HG03039 (cell line): ENCODE results near the gene PCDH1.
A peak's percentile ranks its signal among the peaks of the same experiment; 100 is the strongest.
"Not testable (repeated sequence)": the region's sequence is repeated elsewhere in the genome, so short reads cannot be mapped to it uniquely, and the experiment has no call there.

Experiments
- ATAC-seq: cut with Tn5 transposase; IDR thresholded peaks from one replicate; pipeline ENCODE4 v1.9.1; 2021; ENCODE audit warnings: mild to moderate bottlenecking, moderate library complexity; ENCODE audit not compliant: unreplicated experiment

The PCDH1 gene

DNA sequence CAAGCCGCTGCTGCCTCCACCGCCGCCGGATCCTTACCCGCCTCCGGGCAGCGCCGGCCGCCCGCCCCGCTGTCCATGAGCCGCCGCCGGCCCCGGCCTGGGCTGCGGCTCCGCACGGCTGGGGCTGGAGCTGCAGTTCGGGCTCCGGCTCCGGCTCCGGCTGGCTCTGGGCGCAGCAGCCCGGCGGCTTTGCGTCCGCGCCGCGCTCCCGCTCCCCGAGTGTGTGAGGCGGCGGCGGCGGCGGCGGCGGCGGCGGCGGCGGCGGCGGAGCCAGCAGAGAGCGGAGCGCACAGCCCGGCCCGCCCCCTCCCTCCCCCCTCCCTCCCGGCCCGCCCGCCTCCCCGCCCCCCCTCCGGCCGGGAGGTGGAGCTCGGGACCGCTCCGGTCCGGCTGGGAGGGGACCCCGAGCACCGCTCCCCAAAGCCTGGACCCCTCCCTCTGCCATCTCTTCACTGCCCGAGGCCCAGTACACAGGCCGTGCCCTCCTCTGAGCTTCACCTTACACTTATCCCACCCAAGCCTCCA is at the start of gene PCDH1:
PCDH1 (minus strand) TSS at position 225 of the 525 bp plus-strand sequence; CDS start at position 77, 148 bp downstream.
- no peak for ATAC-seq

DNA sequence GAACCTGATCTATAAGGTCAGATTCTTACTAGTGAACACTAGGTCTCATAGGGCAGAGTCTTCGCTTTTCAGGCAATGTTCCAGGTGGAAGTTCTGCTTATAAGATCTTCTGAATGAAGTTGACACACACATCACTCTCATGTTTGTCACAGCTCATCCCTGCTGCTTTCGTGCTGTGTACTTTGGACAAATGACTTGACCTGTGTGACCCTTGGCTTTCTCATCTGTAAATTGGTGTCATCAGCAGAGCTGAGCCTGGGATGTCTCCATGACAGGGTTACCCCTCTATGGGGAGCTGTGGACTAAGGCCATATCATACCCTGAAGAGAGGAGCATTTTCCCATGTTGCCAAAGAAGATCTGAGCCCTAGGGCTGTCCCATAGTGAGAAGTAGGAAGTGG is 48.2 kb upstream of the PCDH1 start:
- ATAC-seq = no peak

DNA sequence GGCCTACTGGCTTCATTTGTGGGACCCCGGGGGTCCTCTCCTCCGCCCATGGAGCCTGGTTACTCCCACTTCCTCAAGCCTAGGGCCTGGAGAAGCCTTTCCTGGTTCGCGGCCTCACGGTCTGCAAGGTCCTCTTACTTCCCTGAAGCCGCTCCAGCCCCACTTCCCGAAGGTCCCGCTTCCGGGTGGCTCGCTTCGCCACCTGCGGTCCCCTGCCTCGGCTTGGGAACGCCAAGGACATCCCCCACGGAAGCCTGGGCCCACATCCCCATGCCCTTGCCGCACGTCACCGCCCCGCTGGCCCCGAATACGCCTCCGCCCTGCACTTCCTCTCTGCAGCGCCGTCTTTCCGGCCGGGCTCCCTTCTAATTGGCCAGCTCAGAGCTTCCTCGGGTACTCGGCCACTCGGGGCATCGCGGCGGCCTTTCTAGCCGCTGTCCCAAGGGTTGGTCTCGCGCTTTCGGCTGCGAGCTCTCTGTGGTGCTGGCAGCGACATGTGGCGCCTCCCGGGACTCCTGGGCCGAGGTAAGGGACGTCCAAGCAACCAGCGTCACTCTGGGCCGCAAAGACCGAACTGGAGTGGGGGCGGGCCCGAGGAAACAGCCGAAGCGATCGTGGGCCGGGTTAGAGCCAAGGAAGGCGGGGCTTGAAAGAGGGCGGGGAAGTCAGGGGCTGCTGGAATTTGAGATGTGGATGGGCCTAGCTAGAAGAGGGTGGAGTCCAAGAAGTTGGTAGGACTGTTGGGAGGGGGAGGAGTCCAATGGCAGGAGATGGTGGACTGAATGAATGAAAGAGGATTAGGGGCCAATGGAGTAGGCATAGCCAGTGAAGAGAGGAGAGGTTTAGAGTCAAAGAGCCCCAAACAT is 45.5 kb upstream of the PCDH1 start, which contains the start of gene DELE1:
DELE1 (plus strand) TSS at position 424 of the 866 bp plus-strand sequence; CDS start at position 495, 71 bp downstream.
- peak; percentile 96 for ATAC-seq

DNA sequence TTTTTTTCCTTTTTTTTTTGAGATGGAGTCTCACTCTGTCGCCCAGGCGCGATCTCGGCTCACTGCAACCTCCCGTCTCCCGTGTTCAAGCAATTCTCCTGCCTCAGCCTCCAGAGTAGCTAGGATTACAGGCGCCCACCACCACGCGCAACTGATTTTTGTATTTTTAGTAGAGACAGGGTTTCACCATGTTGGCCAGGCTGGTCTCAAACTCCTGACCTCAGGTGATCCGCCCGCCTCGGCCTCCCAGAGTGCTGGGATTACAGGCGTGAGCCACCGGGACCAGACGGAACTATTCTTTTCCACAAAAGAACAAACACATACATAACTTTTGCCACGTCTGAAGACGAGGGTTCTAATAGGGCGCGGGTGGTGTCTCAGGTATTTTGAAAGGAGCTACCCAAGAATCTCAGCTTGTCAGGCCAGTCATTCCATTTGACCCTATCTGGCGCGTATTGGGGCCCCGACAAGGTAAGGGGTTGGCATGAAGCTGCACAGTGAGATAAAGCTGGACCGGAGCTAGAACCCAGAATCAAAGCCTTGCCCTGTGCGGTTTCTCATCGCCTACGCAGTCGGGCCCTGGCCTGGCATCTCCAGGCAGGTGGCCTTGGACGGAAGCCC is 44.7 kb upstream of the PCDH1 start:
- ATAC-seq = not testable (repeated sequence)

DNA sequence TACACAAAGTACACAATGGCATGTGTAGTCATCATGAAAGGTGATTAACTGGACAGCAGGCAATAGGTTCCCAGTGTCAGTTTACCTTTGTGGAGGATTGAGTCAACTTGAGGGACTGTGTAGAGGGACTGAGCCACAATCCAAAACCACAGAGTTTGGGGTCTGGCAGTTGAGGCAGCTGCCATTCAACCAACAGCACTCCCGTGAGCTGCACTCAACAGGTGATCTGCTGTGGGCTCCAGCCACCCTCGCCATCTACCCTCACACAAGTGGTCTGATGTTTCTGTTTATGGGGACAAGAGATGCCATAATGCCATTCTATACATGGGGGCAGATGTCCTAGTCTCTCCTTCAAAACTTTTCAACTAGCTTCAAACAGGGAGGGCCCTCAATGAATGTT is 42.6 kb upstream of the PCDH1 start:
- no peak for ATAC-seq

DNA sequence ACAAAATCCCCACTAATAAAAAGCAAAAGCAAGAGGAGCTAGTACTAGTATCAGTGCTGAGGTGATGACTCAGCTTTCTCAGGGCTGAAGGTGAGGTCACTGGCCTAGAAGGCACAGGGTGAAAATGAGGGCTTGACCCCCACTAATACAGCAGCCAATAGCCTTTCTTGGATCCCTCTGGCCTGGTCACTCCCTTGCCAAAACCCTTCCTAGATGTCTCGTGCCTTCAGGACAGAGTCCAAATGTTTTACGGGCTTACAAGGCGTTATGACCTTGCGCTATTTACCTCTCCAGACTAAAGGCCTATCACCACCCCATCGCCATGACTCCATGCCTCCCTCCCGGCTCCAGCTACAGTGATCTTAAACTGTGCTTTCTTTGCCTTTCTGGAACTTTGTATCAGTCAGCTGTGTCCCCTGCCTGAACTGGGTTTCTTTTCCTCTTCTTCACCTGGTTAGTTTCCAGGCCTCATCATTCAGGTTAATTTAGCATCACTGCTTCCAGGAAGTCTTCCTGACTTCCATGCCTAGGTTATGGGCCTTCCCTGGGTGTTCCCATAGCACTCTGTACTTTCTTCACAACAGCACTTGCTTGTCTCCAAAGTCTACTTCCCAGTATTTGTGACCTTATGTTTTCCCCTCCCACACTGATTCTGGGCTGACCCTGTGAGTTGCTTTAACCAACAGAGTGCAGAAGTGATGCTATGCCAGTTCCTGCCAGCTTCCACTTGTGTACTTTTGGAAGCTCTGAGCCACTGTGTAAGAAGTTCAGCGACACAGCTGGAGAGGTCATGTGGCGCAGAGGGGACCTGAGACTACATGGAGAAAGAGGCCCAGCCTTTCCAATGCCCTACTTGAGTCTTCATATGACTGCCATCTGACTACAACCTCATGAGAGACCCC is 41.3 kb upstream of the PCDH1 start:
- ATAC-seq = no peak

DNA sequence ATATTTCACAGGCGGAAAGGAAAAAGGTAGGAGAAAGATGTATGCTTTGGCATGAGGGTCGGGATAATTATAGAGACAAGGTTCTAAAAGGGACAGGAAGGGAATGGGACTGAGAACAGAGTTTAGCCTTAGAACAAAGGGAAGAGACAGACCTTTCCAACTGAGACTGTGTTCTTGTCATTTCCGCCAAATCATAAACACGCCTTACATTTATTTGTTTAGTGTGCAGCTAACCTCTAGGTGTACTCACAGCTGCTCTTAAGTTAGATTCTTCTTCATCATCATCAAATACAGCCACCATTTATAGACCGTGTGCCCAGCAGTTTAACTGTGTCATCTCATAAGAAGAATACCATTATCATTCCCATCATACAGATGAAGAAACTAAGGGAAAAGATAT is 39.5 kb upstream of the PCDH1 start:
- ATAC-seq = no peak

DNA sequence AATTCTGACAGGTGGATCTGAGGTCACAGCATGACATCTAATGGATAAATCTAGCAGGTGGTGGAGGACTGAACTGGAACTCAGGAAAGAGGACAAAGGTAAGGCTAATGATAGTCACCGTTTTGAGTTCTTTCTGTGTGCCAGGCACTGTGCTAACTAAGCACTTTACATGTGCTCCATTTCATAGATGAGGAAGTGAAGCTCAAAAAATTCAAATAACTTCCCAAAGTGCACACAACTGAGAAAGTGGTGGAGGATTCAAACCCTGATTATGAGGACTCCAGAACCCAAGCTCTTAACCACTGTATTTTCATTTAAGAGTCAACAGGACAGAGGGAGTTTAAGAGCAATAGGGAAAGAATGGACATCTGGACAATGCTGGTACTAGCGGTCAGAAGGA is 38.3 kb upstream of the PCDH1 start:
- ATAC-seq = no peak

DNA sequence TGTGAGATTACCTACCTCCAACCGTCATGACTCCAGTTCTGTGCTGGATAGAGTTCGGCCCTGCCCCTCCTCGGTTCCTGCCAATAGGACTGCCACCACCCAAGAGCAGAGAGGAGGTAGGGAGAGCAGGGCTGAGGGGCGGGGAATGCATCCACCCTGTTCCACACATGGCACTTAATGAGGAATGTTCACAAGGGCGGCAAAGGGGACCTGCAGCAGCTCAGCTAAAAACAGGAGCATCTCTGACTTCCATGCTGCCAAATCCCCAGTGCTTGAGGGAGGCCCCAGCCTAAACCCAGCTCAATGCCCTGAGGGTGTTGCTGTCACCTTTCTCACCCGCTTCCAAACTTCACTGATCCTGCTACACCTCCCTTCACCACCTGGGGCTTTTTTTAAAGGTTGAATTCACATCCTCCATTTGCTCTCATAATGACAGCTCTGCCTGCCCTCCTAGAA is 37.7 kb upstream of the PCDH1 start:
- no peak for ATAC-seq

DNA sequence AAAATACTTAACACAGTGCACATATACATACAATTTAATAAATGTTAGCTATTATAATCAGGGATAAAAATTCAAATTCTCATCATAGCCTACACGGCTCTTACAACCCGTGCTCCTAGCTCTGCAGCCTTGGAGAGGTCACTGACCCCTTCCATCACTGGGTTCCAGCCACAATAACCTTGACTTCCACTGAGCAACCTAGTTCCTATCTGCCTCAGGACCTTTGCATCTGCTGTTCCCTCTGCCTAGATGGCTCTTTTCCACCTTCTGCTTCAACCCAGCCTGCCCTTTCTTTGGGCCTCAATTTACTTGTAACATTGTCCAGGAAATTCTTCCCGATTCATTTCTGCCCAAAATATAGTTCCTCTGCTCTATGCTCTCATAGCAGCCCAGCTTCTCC is 36.6 kb upstream of the PCDH1 start:
- ATAC-seq = no peak

DNA sequence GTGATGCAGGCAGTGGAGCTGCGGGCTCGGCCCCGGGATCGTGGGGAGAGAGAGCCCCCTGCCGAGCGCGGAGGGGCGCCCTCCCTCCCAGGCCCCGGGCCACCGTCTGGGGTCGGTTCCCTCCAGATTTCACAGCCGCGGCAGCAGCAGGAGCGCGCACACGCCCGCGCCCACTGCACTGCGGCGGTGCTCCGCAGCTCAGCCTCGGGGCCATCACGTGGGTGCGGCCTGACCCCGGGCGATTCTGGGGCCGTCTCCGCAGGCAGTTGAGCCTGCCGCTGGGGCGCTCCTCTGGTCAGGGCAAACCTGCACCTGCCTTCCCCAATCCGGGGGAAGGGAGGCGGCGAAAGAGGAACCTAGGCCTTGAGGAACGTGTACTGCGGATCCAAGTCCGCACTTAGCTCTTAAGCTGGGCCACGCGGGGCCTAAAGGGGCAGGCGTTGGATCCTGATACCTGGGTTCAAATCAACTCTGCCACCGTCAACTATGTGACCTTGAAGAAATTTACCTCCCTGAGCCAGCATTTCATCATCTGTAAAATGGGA is 36.1 kb upstream of the PCDH1 start:
- ATAC-seq = peak; percentile 52

DNA sequence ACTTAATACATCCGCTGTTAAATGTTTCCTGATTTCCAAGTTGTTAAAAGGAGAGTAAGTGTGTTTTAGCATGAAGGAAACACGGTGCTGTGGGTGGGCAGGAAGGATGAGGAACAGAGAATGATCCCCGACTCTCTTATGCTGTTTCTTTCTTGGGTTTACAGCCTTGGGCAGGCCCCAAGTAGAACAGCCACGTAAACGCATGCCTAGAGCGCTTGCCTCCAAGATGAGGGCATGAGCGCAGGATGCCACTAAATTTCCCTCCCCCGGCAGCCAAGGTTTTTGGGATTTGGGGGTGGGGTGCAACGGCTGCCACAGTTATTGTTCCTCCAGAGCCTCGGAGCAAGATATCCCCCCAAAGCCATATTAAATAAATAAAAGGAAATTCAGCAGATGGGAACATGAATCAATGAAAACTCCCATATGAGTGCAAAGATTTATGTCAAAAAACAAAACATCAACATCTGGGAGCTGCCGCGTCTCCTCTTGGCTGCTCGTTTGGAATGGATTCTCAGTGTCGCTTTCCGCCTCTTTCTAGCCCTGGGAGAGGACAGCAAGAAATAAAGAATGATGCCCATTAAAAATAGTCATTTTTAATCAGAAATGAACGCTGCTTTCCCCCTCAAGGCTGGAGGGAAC is 35.5 kb upstream of the PCDH1 start:
- ATAC-seq = no peak

DNA sequence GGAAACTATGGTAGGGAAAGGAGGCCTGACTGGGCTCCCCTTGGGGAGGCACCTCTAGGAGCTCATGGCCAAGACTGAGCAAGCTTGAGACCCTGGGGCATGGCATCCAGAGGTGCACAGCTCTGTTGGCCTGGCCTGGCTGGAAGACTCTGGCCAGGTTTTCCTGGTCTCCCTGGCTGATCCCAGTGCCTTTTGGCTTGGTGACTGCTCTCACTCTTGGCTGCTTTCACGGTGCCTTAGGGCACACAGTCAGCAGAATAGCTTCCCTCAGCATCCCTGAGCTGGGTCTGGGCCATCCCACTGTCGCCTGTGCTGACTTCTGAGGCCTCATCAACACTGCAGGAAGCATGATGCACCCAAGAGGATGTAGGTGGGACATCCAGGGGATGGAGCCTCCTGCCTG is 32.1 kb upstream of the PCDH1 start:
- ATAC-seq = no peak

DNA sequence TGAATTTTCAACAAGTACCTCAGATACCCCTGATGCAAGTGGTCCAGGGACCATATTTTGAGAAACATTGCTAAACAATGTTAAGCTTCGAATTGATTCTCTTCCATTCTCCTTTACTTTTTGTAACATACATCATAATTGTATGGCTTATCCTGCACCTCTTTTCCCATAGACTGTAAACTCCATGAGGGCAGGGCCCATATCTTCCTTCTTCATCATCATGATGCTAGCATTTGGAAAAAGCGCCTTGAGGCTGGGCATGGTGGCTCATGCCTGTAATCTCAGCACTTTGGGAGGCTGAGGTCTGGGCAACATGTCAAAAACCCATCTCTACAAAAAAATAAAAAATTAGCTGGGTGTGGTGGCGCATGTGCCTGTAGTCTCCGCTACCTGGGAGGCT is 31.0 kb upstream of the PCDH1 start:
- ATAC-seq = no peak

DNA sequence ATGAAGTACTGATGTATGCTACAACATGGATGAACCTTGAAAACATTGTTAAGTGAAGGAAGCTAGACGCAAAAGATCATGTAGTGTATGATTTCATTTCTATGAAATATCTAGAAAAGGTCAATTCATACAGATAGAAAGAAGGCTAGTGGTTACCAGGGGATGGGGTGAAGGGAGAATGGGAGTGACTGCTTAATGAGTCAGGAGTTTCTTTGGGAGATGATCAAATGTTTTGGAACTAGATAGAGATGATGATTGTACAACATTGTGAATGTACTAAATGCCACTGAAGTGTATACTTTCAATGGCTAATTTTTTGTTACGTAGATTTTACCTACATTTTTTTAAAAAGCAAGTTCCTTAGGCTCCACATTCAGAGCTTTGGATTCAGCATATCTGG is 30.6 kb upstream of the PCDH1 start:
- no peak for ATAC-seq

DNA sequence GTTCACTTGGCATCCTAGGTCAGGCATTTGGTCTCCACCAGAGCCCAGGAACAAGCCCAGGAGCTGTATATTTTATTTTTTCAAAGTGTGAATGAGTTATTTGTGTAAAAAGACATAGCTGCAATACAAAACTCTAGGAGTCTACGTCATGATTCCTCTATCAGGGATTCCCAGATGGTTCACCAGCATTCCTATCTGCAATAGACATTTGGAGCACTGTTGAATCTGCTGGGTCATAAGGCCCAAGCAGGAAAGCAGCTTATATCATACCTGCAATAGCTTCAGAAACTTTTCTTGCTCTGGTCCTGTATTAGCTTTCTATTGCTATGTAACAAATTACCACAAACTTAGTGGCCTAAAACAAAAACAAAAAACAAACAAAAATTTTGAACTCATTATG is 28.8 kb upstream of the PCDH1 start:
- no peak for ATAC-seq

DNA sequence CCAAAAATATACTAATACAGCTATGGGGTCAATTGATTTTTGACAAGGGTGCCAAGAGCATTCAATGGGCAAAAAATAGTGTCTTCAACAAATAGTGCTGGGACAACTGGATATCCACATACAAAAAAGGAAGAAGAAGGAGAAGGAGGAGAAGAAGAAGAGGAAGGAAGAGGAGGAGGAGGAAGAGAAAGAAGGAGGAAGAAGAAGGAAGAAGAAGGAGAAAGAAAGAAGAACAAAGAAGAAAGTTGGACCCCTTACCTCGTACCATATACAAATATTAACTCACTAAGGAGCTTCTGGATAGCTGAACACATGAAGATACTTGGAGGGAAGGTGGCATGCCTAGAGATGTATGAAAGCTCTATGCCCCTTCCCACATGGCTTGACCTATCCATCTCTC is 28.3 kb upstream of the PCDH1 start:
- ATAC-seq = no peak

DNA sequence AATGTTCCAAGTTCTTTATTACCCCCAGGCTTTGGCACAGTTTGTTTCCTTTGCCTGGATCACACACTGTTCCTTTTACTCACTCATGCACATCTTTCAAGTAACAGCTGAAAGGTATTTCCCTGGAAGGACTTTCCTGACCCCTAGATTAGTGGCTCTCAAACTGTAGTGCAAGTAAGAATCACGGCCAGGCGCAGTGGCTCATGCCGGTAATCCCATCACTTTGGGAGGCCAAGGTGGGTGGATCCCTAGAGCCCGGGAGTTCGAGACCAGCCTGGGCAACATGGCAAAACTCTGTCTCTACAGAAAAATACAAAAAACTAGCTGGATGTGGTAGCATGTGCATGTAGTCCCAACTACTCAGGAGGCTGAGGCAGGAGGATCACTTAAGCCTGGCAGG is 26.3 kb upstream of the PCDH1 start:
- no peak for ATAC-seq

DNA sequence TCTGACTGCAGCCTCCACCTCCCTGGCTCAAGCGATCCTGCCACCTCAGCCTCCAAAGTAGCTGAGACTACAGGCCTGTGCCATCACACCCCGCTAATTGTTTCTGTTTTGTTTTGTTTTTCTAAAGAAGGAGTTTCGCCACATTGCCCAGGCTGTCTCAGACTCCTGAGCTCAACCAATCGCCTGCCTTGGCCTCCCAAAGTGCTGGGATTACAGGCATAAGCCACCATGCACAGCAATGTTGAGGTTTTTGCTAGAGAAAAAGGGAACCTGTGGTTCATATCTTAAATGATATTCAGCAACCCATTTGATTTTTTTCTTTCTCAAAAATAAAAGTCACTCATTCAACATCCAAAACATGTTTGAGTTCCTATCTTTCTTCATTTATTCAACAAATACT is 25.1 kb upstream of the PCDH1 start:
- ATAC-seq = no peak
